AG10803 (cell line): ENCODE data around the gene QTRT2.

Source experiments
- DNase-seq: peaks from one replicate; pipeline ENCODE4 v3.0.0; 2010; ENCODE audit warnings: low read depth
- H3K4me3 ChIP-seq: 2 replicates; pipeline ENCODE4 v1.5.1; 2011; ENCODE audit warnings: mild to moderate bottlenecking, low read length, control low read depth
- TF ChIP-seq, protein P1 (sequence below): conservative IDR thresholded peaks from 2 replicates; pipeline ENCODE4 v1.5.1; 2011; ENCODE audit warnings: mild to moderate bottlenecking, low read length, control low read depth, inconsistent platforms

QTRT2 gene

DNA sequence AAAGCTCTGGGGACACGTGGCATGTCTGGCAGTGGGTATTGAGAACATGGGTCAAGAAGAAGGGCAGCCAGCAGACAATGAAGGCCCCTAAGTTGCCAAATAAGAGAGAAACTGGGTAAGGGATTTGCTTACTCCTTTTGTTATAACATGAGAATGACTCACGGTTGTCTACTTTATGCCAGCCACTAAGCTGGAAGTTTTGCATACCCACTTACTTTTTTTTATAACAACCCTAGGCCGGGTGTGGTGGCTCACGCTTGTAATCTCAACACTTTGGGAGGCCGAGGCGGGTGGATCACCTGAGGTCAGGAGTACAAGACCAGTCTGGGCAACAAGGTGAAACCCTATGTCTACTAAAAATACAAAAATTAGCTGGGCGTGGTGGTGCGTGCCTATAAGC, 72.3 kb downstream of the QTRT2 start:
- no peak for DNase-seq
- TF ChIP-seq, protein P1, sequence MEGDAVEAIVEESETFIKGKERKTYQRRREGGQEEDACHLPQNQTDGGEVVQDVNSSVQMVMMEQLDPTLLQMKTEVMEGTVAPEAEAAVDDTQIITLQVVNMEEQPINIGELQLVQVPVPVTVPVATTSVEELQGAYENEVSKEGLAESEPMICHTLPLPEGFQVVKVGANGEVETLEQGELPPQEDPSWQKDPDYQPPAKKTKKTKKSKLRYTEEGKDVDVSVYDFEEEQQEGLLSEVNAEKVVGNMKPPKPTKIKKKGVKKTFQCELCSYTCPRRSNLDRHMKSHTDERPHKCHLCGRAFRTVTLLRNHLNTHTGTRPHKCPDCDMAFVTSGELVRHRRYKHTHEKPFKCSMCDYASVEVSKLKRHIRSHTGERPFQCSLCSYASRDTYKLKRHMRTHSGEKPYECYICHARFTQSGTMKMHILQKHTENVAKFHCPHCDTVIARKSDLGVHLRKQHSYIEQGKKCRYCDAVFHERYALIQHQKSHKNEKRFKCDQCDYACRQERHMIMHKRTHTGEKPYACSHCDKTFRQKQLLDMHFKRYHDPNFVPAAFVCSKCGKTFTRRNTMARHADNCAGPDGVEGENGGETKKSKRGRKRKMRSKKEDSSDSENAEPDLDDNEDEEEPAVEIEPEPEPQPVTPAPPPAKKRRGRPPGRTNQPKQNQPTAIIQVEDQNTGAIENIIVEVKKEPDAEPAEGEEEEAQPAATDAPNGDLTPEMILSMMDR, result no peak
- H3K4me3 ChIP-seq, result no peak overlapping the region

- no peak for DNase-seq
- TF ChIP-seq, protein P1, result no peak
- H3K4me3 ChIP-seq, result no peak overlapping the region
Measured at GRCh38 chr3:114132500-114132899, 76.0 kb downstream of the QTRT2 start.

DNA sequence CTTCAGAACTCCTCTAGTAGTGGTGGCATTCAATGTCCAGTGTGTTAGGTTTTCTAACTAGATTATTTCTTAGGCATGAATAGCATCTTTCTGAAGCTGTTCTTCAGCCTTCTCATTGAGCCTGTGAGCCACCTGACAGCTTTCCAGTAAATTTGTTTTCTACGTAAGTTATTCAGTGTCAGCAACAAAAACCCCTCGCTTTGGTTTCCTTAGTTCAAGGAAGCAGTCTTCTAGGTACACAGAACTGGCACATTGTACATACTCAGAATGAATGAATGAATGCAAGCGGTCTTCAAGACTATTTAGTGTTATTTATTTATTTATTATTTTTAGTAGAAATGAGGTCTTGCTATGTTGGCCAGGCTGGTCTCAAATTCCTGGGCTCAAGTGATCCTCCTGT, 77.4 kb downstream of the QTRT2 start:
- TF ChIP-seq, protein P1, result no peak
- no peak for DNase-seq
- H3K4me3 ChIP-seq, result no peak overlapping the region
